ENCODE data around the gene PCSK5.
A peak's percentile ranks its signal among the peaks of the same experiment; 100 is the strongest.

The PCSK5 gene

GRCh38 chr9:76266649-76267283 is 376.3 kb downstream of the PCSK5 start:
- Histone ChIP-seq H3K9ac (ENCODE audit: low read length in 2 of 2) (no peak overlapping the region), H3K4me1 (ENCODE audit: control insufficient read depth, insufficient read depth, low read length) (no peaks in the 10 kb centered on the region), H3K9me3 (ENCODE audit: control insufficient read depth in 2 of 2, low read length in 2 of 2) (no peaks in the 10 kb centered on the region), H3K27ac (ENCODE audit: low read length) (no peak overlapping the region), H3K4me3 (ENCODE audit: low read length in 2 of 2) (no peak overlapping the region), H3K36me3 (ENCODE audit: control insufficient read depth in 2 of 2, insufficient read depth in 2 of 2, low read length in 2 of 2) (no peaks in the 10 kb centered on the region), H3K27me3 (ENCODE audit: control insufficient read depth in 1 of 2, insufficient read depth in 2 of 2, low read length in 2 of 2) (no peaks in the 10 kb centered on the region)

DNA sequence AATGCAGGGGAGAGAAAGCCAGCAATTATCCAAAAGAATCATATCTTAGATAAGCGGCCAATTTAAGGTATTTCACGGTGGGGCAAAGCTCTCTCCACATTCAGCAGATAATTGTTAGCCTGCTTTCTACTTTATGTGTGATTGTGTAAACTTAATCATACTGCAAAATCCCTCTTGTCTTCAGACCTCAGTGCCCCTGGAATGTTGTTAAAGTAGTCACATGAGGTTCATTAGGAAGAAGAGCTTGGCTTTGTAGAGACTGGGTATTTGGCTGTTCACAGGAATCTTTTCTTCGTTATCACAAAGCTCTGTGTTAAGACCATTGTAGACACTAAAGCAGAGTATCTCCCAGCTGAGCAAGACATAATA is 376.8 kb downstream of the PCSK5 start:
- no peaks in the 10 kb centered on the region for H3K36me3 ChIP-seq (ENCODE audit: control insufficient read depth in 2 of 2, insufficient read depth in 2 of 2, low read length in 2 of 2)
- no peaks in the 10 kb centered on the region for H3K27me3 ChIP-seq (ENCODE audit: control insufficient read depth in 1 of 2, insufficient read depth in 2 of 2, low read length in 2 of 2)
- H3K4me1 ChIP-seq (ENCODE audit: control insufficient read depth, insufficient read depth, low read length) = no peaks in the 10 kb centered on the region
- H3K9ac ChIP-seq (ENCODE audit: low read length in 2 of 2) = no peak overlapping the region
- no peak overlapping the region for H3K27ac ChIP-seq (ENCODE audit: low read length)
- H3K9me3 ChIP-seq (ENCODE audit: control insufficient read depth in 2 of 2, low read length in 2 of 2) = no peaks in the 10 kb centered on the region
- no peak overlapping the region for H3K4me3 ChIP-seq (ENCODE audit: low read length in 2 of 2)

- no peaks in the 10 kb centered on the region for H3K27me3 ChIP-seq (ENCODE audit: control insufficient read depth in 1 of 2, insufficient read depth in 2 of 2, low read length in 2 of 2)
- no peak overlapping the region for H3K9ac ChIP-seq (ENCODE audit: low read length in 2 of 2)
- H3K27ac ChIP-seq (ENCODE audit: low read length) = peak overlapping the region; percentile 33
Measured at GRCh38 chr9:76269789-76270188, 379.3 kb downstream of the PCSK5 start.

DNA sequence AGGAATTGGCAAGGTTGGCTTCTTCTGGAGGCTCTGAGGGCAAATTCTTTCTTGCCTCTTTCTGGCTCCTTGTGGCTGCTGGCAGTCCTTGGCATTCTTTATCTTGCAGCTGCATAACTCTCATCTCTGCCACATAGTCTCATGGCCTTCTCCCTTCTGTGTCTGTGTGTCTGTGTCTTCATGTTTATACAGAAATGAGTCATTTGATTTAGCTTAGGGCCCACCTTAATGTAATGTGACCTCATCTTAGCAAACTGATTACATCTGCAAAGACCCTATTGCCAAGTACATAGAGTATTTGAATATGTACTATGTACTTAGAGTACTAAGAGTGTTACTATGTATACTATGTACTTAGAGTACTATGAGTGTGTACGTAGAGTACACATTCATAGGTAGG is 381.3 kb downstream of the PCSK5 start:
- no peaks in the 10 kb centered on the region for H3K36me3 ChIP-seq (ENCODE audit: control insufficient read depth in 2 of 2, insufficient read depth in 2 of 2, low read length in 2 of 2)
- no peak overlapping the region for H3K4me3 ChIP-seq (ENCODE audit: low read length in 2 of 2)
- H3K27ac ChIP-seq (ENCODE audit: low read length) = no peak overlapping the region
- H3K9ac ChIP-seq (ENCODE audit: low read length in 2 of 2) = no peak overlapping the region
- H3K9me3 ChIP-seq (ENCODE audit: control insufficient read depth in 2 of 2, low read length in 2 of 2) = no peaks in the 10 kb centered on the region
- no peaks in the 10 kb centered on the region for H3K27me3 ChIP-seq (ENCODE audit: control insufficient read depth in 1 of 2, insufficient read depth in 2 of 2, low read length in 2 of 2)
- no peaks in the 10 kb centered on the region for H3K4me1 ChIP-seq (ENCODE audit: control insufficient read depth, insufficient read depth, low read length)

More at GRCh38 chr9:76269789-76270188, 379.3 kb downstream of the PCSK5 start:
- Histone ChIP-seq H3K4me1 (ENCODE audit: control insufficient read depth, insufficient read depth, low read length) (no peaks in the 10 kb centered on the region), H3K4me3 (ENCODE audit: low read length in 2 of 2) (no peak overlapping the region), H3K9me3 (ENCODE audit: control insufficient read depth in 2 of 2, low read length in 2 of 2) (no peaks in the 10 kb centered on the region), H3K36me3 (ENCODE audit: control insufficient read depth in 2 of 2, insufficient read depth in 2 of 2, low read length in 2 of 2) (no peaks in the 10 kb centered on the region)

DNA sequence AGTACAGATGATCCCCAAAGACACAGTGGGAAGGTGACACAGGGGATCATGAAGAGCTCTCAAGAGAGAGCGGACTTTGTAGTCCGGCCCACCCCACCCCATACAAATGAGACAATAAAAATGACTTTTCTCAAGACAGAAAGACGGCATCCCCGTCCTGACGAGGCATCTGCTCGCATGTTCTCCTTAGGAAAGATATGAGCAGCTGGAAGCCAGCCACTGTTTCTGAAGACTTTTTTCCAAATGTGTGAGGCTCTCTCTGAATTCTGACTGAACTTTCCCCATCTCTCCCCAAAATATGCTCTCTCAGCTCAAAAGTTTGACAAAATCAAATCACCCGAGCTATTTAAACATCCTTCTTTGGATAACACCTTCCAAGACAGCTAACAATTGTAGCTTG is 398.6 kb downstream of the PCSK5 start:
- Histone ChIP-seq H3K9me3 (ENCODE audit: control insufficient read depth in 2 of 2, low read length in 2 of 2) (no peaks in the 10 kb centered on the region), H3K4me3 (ENCODE audit: low read length in 2 of 2) (no peak overlapping the region), H3K27me3 (ENCODE audit: control insufficient read depth in 1 of 2, insufficient read depth in 2 of 2, low read length in 2 of 2) (no peaks in the 10 kb centered on the region), H3K9ac (ENCODE audit: low read length in 2 of 2) (no peak overlapping the region), H3K36me3 (ENCODE audit: control insufficient read depth in 2 of 2, insufficient read depth in 2 of 2, low read length in 2 of 2) (no peaks in the 10 kb centered on the region), H3K27ac (ENCODE audit: low read length) (no peak overlapping the region), H3K4me1 (ENCODE audit: control insufficient read depth, insufficient read depth, low read length) (no peaks in the 10 kb centered on the region)

- H3K27me3 ChIP-seq (ENCODE audit: control insufficient read depth in 1 of 2, insufficient read depth in 2 of 2, low read length in 2 of 2) = no peaks in the 10 kb centered on the region
- no peaks in the 10 kb centered on the region for H3K4me1 ChIP-seq (ENCODE audit: control insufficient read depth, insufficient read depth, low read length)
- H3K27ac ChIP-seq (ENCODE audit: low read length) = no peak overlapping the region
- no peaks in the 10 kb centered on the region for H3K36me3 ChIP-seq (ENCODE audit: control insufficient read depth in 2 of 2, insufficient read depth in 2 of 2, low read length in 2 of 2)
- no peaks in the 10 kb centered on the region for H3K9me3 ChIP-seq (ENCODE audit: control insufficient read depth in 2 of 2, low read length in 2 of 2)
- no peak overlapping the region for H3K4me3 ChIP-seq (ENCODE audit: low read length in 2 of 2)
- H3K9ac ChIP-seq (ENCODE audit: low read length in 2 of 2) = no peak overlapping the region
Measured at GRCh38 chr9:76289703-76290102, 399.2 kb downstream of the PCSK5 start.

DNA sequence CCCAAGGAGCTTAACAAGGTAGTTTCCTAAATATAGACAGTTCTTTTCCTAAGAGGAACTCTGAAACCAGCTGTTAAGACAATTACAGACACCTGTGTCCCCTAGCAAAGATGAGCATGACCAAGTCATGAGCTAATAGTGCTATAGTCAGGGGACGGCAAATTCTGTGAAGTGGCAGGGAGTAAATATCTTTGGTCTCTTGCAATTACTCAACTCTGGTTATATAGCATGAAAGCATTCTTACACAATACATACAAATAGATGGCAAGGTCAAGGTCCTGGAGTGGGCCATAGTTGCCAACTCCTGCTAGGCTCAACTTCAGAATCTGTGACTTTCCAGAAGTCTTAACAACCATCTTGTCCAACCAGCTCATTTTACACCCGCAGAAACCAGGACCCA is 400.1 kb downstream of the PCSK5 start:
- H3K27me3 ChIP-seq (ENCODE audit: control insufficient read depth in 1 of 2, insufficient read depth in 2 of 2, low read length in 2 of 2) = no peaks in the 10 kb centered on the region
- H3K36me3 ChIP-seq (ENCODE audit: control insufficient read depth in 2 of 2, insufficient read depth in 2 of 2, low read length in 2 of 2) = no peaks in the 10 kb centered on the region
- H3K4me1 ChIP-seq (ENCODE audit: control insufficient read depth, insufficient read depth, low read length) = no peaks in the 10 kb centered on the region
- H3K9me3 ChIP-seq (ENCODE audit: control insufficient read depth in 2 of 2, low read length in 2 of 2) = no peaks in the 10 kb centered on the region
- H3K9ac ChIP-seq (ENCODE audit: low read length in 2 of 2) = no peak overlapping the region
- H3K27ac ChIP-seq (ENCODE audit: low read length) = no peak overlapping the region
- H3K4me3 ChIP-seq (ENCODE audit: low read length in 2 of 2) = no peak overlapping the region

- Histone ChIP-seq H3K4me1 (ENCODE audit: control insufficient read depth, insufficient read depth, low read length) (peaks cover 3% of the 10 kb centered on the region), H3K9ac (ENCODE audit: low read length in 2 of 2) (no peak overlapping the region), H3K27me3 (ENCODE audit: control insufficient read depth in 1 of 2, insufficient read depth in 2 of 2, low read length in 2 of 2) (no peaks in the 10 kb centered on the region), H3K36me3 (ENCODE audit: control insufficient read depth in 2 of 2, insufficient read depth in 2 of 2, low read length in 2 of 2) (no peaks in the 10 kb centered on the region), H3K27ac (ENCODE audit: low read length) (no peak overlapping the region), H3K4me3 (ENCODE audit: low read length in 2 of 2) (no peak overlapping the region), H3K9me3 (ENCODE audit: control insufficient read depth in 2 of 2, low read length in 2 of 2) (no peaks in the 10 kb centered on the region)
Measured at GRCh38 chr9:76292246-76292645, 401.8 kb downstream of the PCSK5 start.

- Histone ChIP-seq H3K9ac (ENCODE audit: low read length in 2 of 2) (no peak overlapping the region), H3K4me1 (ENCODE audit: control insufficient read depth, insufficient read depth, low read length) (peaks cover 6% of the 10 kb centered on the region), H3K9me3 (ENCODE audit: control insufficient read depth in 2 of 2, low read length in 2 of 2) (no peaks in the 10 kb centered on the region), H3K27ac (ENCODE audit: low read length) (no peak overlapping the region), H3K27me3 (ENCODE audit: control insufficient read depth in 1 of 2, insufficient read depth in 2 of 2, low read length in 2 of 2) (no peaks in the 10 kb centered on the region), H3K4me3 (ENCODE audit: low read length in 2 of 2) (no peak overlapping the region), H3K36me3 (ENCODE audit: control insufficient read depth in 2 of 2, insufficient read depth in 2 of 2, low read length in 2 of 2) (no peaks in the 10 kb centered on the region)
Measured at GRCh38 chr9:76292658-76293057, 402.2 kb downstream of the PCSK5 start.

GRCh38 chr9:76294301-76294700 is 403.8 kb downstream of the PCSK5 start:
- Histone ChIP-seq H3K9ac (ENCODE audit: low read length in 2 of 2) (no peak overlapping the region), H3K4me3 (ENCODE audit: low read length in 2 of 2) (no peak overlapping the region), H3K4me1 (ENCODE audit: control insufficient read depth, insufficient read depth, low read length) (peaks cover 12% of the 10 kb centered on the region), H3K9me3 (ENCODE audit: control insufficient read depth in 2 of 2, low read length in 2 of 2) (no peaks in the 10 kb centered on the region), H3K36me3 (ENCODE audit: control insufficient read depth in 2 of 2, insufficient read depth in 2 of 2, low read length in 2 of 2) (no peaks in the 10 kb centered on the region), H3K27me3 (ENCODE audit: control insufficient read depth in 1 of 2, insufficient read depth in 2 of 2, low read length in 2 of 2) (no peaks in the 10 kb centered on the region), H3K27ac (ENCODE audit: low read length) (no peak overlapping the region)

GRCh38 chr9:76296561-76297310 is 406.3 kb downstream of the PCSK5 start:
- Histone ChIP-seq H3K4me1 (ENCODE audit: control insufficient read depth, insufficient read depth, low read length) (peaks cover 12% of the 10 kb centered on the region), H3K9me3 (ENCODE audit: control insufficient read depth in 2 of 2, low read length in 2 of 2) (no peaks in the 10 kb centered on the region), H3K27me3 (ENCODE audit: control insufficient read depth in 1 of 2, insufficient read depth in 2 of 2, low read length in 2 of 2) (no peaks in the 10 kb centered on the region), H3K27ac (ENCODE audit: low read length) (peak overlapping the region; percentile 41), H3K9ac (ENCODE audit: low read length in 2 of 2) (no peak overlapping the region), H3K4me3 (ENCODE audit: low read length in 2 of 2) (no peak overlapping the region), H3K36me3 (ENCODE audit: control insufficient read depth in 2 of 2, insufficient read depth in 2 of 2, low read length in 2 of 2) (no peaks in the 10 kb centered on the region)
